Sigmoid colon (tissue), 4 donors: ENCODE data around the gene GRIK4.

Experiments
- POLR2A ChIP-seq, 2 donors: fragments of 450-650 bp; IDR thresholded peaks; one replicate each; pipeline ENCODE4 v1.6.1; 2016; ENCODE audit warnings: antibody characterized with exemption in 2 of 2, mild to moderate bottlenecking in 2 of 2, moderate library complexity in 2 of 2
- POLR2AphosphoS5 ChIP-seq, 4 donors: sonication (generic); formaldehyde crosslinking; IDR thresholded peaks; one replicate each; pipeline ENCODE4 v1.6.1; 2017; ENCODE audit warnings: antibody characterized with exemption in 4 of 4
- TF ChIP-seq, protein P1 (sequence below), 4 experiments: fragments of 450-650 bp in 3 of 4; fragments of 200-600 bp in 1 of 4; IDR thresholded peaks; one replicate each; pipeline ENCODE4 v1.5.1; 2016 to 2019; ENCODE audit warnings: antibody characterized with exemption in 4 of 4, mild to moderate bottlenecking in 3 of 4, moderate library complexity in 2 of 4

- TF ChIP-seq, protein P1, sequence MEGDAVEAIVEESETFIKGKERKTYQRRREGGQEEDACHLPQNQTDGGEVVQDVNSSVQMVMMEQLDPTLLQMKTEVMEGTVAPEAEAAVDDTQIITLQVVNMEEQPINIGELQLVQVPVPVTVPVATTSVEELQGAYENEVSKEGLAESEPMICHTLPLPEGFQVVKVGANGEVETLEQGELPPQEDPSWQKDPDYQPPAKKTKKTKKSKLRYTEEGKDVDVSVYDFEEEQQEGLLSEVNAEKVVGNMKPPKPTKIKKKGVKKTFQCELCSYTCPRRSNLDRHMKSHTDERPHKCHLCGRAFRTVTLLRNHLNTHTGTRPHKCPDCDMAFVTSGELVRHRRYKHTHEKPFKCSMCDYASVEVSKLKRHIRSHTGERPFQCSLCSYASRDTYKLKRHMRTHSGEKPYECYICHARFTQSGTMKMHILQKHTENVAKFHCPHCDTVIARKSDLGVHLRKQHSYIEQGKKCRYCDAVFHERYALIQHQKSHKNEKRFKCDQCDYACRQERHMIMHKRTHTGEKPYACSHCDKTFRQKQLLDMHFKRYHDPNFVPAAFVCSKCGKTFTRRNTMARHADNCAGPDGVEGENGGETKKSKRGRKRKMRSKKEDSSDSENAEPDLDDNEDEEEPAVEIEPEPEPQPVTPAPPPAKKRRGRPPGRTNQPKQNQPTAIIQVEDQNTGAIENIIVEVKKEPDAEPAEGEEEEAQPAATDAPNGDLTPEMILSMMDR (IDR thresholded peaks at IDR 0.05): no peak
- no peak for TF ChIP-seq POLR2AphosphoS5 (IDR thresholded peaks at IDR 0.05)
- no peak for TF ChIP-seq POLR2A (IDR thresholded peaks at IDR 0.05)
These were observed 369.1 kb downstream of the GRIK4 start for GRCh38 chr11:120880498-120881175.
